ENCODE data around the gene NDUFAB1. TPM values are rescaled to one million over a fixed set of nuclear protein-coding genes. Genes with fewer than 3 reads are reported as not detected.

The NDUFAB1 gene
- total RNA-seq, 1 donor from 2014 or later: 56.5 TPM

- no peak for DNase-seq
Observed at GRCh38 chr16:23573817-23574216, 22.3 kb downstream of the NDUFAB1 start.

GRCh38 chr16:23572394-23572793, 23.7 kb downstream of the NDUFAB1 start:
- DNase-seq: no peak
- intact Hi-C loops (cut with DNase I): no loop called here
- peaks cover 82% of the 10 kb centered on the region for H3K36me3 ChIP-seq

More at GRCh38 chr16:23573817-23574216, 22.3 kb downstream of the NDUFAB1 start:
- Histone ChIP-seq H3K27ac (no peak overlapping the region), H3K36me3 (peaks cover 82% of the 10 kb centered on the region), H3K27me3 (ENCODE audit: low read depth) (no peaks in the 10 kb centered on the region), H3K4me3 (no peak overlapping the region), H3K9me3 (no peaks in the 10 kb centered on the region), H3K4me1 (no peaks in the 10 kb centered on the region)
- TF ChIP-seq CTCF (IDR thresholded peaks at IDR 0.05): no peak
- intact Hi-C loops (cut with DNase I): no loop called here
- ATAC-seq: no peak

GRCh38 chr16:23571895-23572294, 24.2 kb downstream of the NDUFAB1 start:
- H3K27me3 ChIP-seq (ENCODE audit: low read depth): no peaks in the 10 kb centered on the region
- no peaks in the 10 kb centered on the region for H3K9me3 ChIP-seq
- no peak overlapping the region for H3K4me3 ChIP-seq
- no peaks in the 10 kb centered on the region for H3K4me1 ChIP-seq
- intact Hi-C loops (cut with DNase I): no loop called here
- no peak for ATAC-seq
- DNase-seq: no peak
- H3K27ac ChIP-seq: no peak overlapping the region
- H3K36me3 ChIP-seq: peaks cover 84% of the 10 kb centered on the region
- TF ChIP-seq CTCF (IDR thresholded peaks at IDR 0.05): no peak

More at GRCh38 chr16:23572394-23572793, 23.7 kb downstream of the NDUFAB1 start:
- Histone ChIP-seq H3K27ac (no peak overlapping the region), H3K4me3 (no peak overlapping the region), H3K27me3 (ENCODE audit: low read depth) (no peaks in the 10 kb centered on the region), H3K9me3 (no peaks in the 10 kb centered on the region), H3K4me1 (no peaks in the 10 kb centered on the region)
- no peak for TF ChIP-seq CTCF (IDR thresholded peaks at IDR 0.05)
- no peak for ATAC-seq

GRCh38 chr16:23570992-23571632, 25.0 kb downstream of the NDUFAB1 start:
- ATAC-seq (peak; percentile 29 to 72), DNase-seq (peak; percentile 51)
- no peak overlapping the region for H3K4me3 ChIP-seq
- H3K4me1 ChIP-seq: no peaks in the 10 kb centered on the region
- peaks cover 92% of the 10 kb centered on the region for H3K36me3 ChIP-seq
- TF ChIP-seq CTCF (IDR thresholded peaks at IDR 0.05): no peak
- intact Hi-C loops (cut with DNase I): no loop called here
- no peak overlapping the region for H3K27ac ChIP-seq
- no peaks in the 10 kb centered on the region for H3K27me3 ChIP-seq (ENCODE audit: low read depth)
- no peaks in the 10 kb centered on the region for H3K9me3 ChIP-seq

GRCh38 chr16:23567602-23568001, 28.5 kb downstream of the NDUFAB1 start:
- intact Hi-C loops (cut with DNase I): no loop called here
- Histone ChIP-seq H3K4me1 (no peaks in the 10 kb centered on the region), H3K27me3 (ENCODE audit: low read depth) (no peaks in the 10 kb centered on the region), H3K4me3 (no peak overlapping the region), H3K9me3 (no peaks in the 10 kb centered on the region), H3K27ac (no peak overlapping the region), H3K36me3 (peaks cover 100% of the 10 kb centered on the region)
- no peak for TF ChIP-seq CTCF (IDR thresholded peaks at IDR 0.05)
- DNase-seq (no peak), ATAC-seq (no peak)
